HG03095 (cell line): ENCODE results near the gene MAS1L.

Experiments
- ATAC-seq: cut with Tn5 transposase; IDR thresholded peaks from one replicate; pipeline ENCODE4 v1.9.1; 2021; ENCODE audit warnings: moderate library complexity; ENCODE audit not compliant: unreplicated experiment

MAS1L gene

GRCh38 chr6:29510746-29511300 is 23.1 kb upstream of the MAS1L start:
- no peak for ATAC-seq

- ATAC-seq: no peak
These were observed 22.4 kb upstream of the MAS1L start for GRCh38 chr6:29510202-29510601.

- ATAC-seq: no peak
These were observed 22.0 kb upstream of the MAS1L start for GRCh38 chr6:29509711-29510110.

- peak; percentile 86 for ATAC-seq
These were observed 21.5 kb upstream of the MAS1L start for GRCh38 chr6:29509239-29509638.

- ATAC-seq: no peak
These were observed 19.6 kb upstream of the MAS1L start for GRCh38 chr6:29507319-29507718.

- no peak for ATAC-seq
These were observed 18.8 kb upstream of the MAS1L start for GRCh38 chr6:29506446-29507067.

GRCh38 chr6:29505808-29506207 is 18.1 kb upstream of the MAS1L start:
- ATAC-seq: no peak

GRCh38 chr6:29504961-29505360 is 17.2 kb upstream of the MAS1L start:
- no peak for ATAC-seq

- no peak for ATAC-seq
These were observed 14.8 kb upstream of the MAS1L start for GRCh38 chr6:29502597-29502996.

- ATAC-seq: no peak
These were observed 14.4 kb upstream of the MAS1L start for GRCh38 chr6:29502181-29502580.

- ATAC-seq: no peak
These were observed 13.3 kb upstream of the MAS1L start for GRCh38 chr6:29501106-29501505.

- no peak for ATAC-seq
These were observed 12.8 kb upstream of the MAS1L start for GRCh38 chr6:29500594-29500993.

- no peak for ATAC-seq
These were observed 11.9 kb upstream of the MAS1L start for GRCh38 chr6:29499704-29500103.

- no peak for ATAC-seq
These were observed 9.2 kb upstream of the MAS1L start for GRCh38 chr6:29496961-29497360.

GRCh38 chr6:29495571-29495970 is 7.8 kb upstream of the MAS1L start:
- ATAC-seq: no peak

- no peak for ATAC-seq
These were observed 6.4 kb upstream of the MAS1L start for GRCh38 chr6:29494131-29494530.

GRCh38 chr6:29493261-29493660 is 5.5 kb upstream of the MAS1L start:
- no peak for ATAC-seq

GRCh38 chr6:29491574-29491973 is 3.8 kb upstream of the MAS1L start:
- ATAC-seq: no peak

GRCh38 chr6:29490552-29490951 is 2.8 kb upstream of the MAS1L start:
- ATAC-seq: no peak

- ATAC-seq: no peak
These were observed 2.3 kb upstream of the MAS1L start for GRCh38 chr6:29490055-29490454.

- ATAC-seq: no peak
These were observed 1.5 kb upstream of the MAS1L start for GRCh38 chr6:29489286-29489685.

GRCh38 chr6:29488874-29489273 is 1.1 kb upstream of the MAS1L start:
- no peak for ATAC-seq

- no peak for ATAC-seq
These were observed 625 bp downstream of the MAS1L start for GRCh38 chr6:29487131-29487530.
